Smooth muscle cell (in vitro differentiated cells): ENCODE measurements around the gene BMPER. TPM values are rescaled to one million over a fixed set of nuclear protein-coding genes. Genes with fewer than 3 reads are reported as not detected.

Experiments used
- DNase-seq: peaks from one replicate; lab custom pipeline; 2025; ENCODE audit not compliant: unreplicated experiment; lab: John Stamatoyannopoulos, UW
- H2AFZ ChIP-seq: fragments of 200-600 bp; sonication (generic); 2 replicates; pipeline ENCODE4 v1.6.0; 2016; ENCODE audit warnings: antibody characterized with exemption, low read depth, mild to moderate bottlenecking
- H3F3A ChIP-seq: fragments of 200-600 bp; sonication (generic); 2 replicates; pipeline ENCODE4 v1.6.0; 2017; ENCODE audit warnings: antibody characterized with exemption, low read depth
- H3K27ac ChIP-seq: fragments of 200-600 bp; sonication (generic); 2 replicates; pipeline ENCODE4 v1.5.1; 2016; ENCODE audit warnings: low read depth, mild to moderate bottlenecking
- H3K27me3 ChIP-seq: fragments of 200-600 bp; sonication (generic); 2 replicates; pipeline ENCODE4 v1.6.1; 2016; ENCODE audit warnings: low read depth, mild to moderate bottlenecking
- H3K36me3 ChIP-seq: fragments of 200-600 bp; sonication (generic); 2 replicates; pipeline ENCODE4 v1.5.1; 2016; ENCODE audit warnings: low read depth
- H3K4me1 ChIP-seq: fragments of 200-600 bp; sonication (generic); 2 replicates; pipeline ENCODE4 v1.5.1; 2016; ENCODE audit warnings: low read depth
- H3K4me2 ChIP-seq: fragments of 200-600 bp; sonication (generic); 2 replicates; pipeline ENCODE4 v1.6.0; 2016; ENCODE audit warnings: mild to moderate bottlenecking
- H3K4me3 ChIP-seq: fragments of 200-600 bp; sonication (generic); 2 replicates; pipeline ENCODE4 v1.5.1; 2016; ENCODE audit warnings: mild to moderate bottlenecking
- H3K79me2 ChIP-seq: fragments of 200-600 bp; sonication (generic); 2 replicates; pipeline ENCODE4 v1.6.0; 2016; ENCODE audit warnings: low read depth, mild to moderate bottlenecking
- H3K9ac ChIP-seq: fragments of 200-600 bp; sonication (generic); 2 replicates; pipeline ENCODE4 v1.6.0; 2016; ENCODE audit warnings: low read depth
- H3K9me3 ChIP-seq: fragments of 200-600 bp; sonication (generic); replicated peaks from 2 replicates; pipeline ENCODE4 v1.5.1; 2016; ENCODE audit warnings: low read depth
- H4K20me1 ChIP-seq: fragments of 200-600 bp; sonication (generic); 2 replicates; pipeline ENCODE4 v1.6.0; 2016; ENCODE audit warnings: low read depth
- CTCF ChIP-seq: fragments of 200-600 bp; sonication (generic); IDR thresholded peaks from 2 replicates; pipeline ENCODE4 v1.5.1; 2017; ENCODE audit warnings: borderline replicate concordance, mild to moderate bottlenecking, antibody characterized with exemption; ENCODE audit not compliant: insufficient read depth, poor library complexity, severe bottlenecking
- WGBS: methylation state at CpG from one replicate; pipeline ENCODE4 v1.1.7; 2016; ENCODE audit warnings: low lambda C conversion rate; 5-methylcytosine and 5-hydroxymethylcytosine counted together
- polyA plus RNA-seq: library from polyadenylated mRNA; unstranded; fragments of >200 nt; fragmentation: Nextera tagmentation; extraction: Ambion mirVana; gene quantifications from 2 replicates; pipeline ENCODE4 v1.2.1, GENCODE V29; 2016
- total RNA-seq: library from RNA; depleted of rRNA; stranded (reverse); fragments of >200 nt; gene quantifications from 2 replicates; pipeline ENCODE4 v1.2.3, GENCODE V29; 2014

BMPER gene
- total and polyA plus RNA-seq, 2 experiments from 2014 or later = 3.0 to 21.9 TPM

DNA sequence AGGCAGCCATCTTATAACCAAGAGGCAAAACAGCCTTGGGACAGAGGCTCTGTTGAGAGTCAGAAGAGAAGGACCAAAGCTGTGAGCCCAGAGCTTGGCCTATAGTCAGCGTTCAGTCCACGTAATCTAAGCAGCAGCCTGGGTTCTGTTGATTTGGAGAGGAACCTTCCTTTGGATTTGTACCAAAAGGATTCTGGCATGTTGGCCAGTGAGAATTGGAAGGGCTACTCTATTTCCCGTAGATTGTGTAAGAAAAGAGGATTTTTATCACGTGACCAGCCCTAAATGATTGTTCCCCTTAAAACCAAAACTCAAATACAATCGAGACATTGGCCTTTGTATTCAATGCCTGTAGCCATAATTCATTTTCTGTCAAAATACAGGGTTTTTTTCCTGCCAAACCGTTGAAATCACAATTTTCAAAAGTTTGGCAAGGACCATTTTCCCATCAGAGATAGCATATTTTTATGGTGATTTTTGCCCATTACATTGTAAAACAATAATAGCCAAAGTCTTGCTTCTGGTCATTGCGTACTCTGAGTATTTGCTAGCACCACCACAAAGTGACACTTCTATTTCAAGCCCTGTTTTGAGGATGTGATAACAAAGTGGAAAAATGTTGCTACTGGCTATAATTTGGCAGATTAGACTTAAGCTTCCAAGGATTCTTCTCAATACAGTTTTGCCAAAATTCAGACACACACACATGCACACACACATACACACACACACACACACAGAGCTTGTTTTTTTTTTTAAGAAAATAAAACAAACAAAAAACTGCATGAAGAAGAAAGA, 23.1 kb upstream of the BMPER start:
- DNase-seq = no peak
- Histone ChIP-seq H3K79me2 (no peaks in the 10 kb centered on the region), H3K9ac (no peak overlapping the region), H3F3A (no peaks in the 10 kb centered on the region), H4K20me1 (no peaks in the 10 kb centered on the region), H3K4me2 (no peak overlapping the region), H3K27me3 (no peaks in the 10 kb centered on the region), H2AFZ (no peak overlapping the region), H3K27ac (no peak overlapping the region), H3K36me3 (no peaks in the 10 kb centered on the region), H3K4me3 (no peak overlapping the region), H3K4me1 (no peaks in the 10 kb centered on the region), H3K9me3 (no peaks in the 10 kb centered on the region)
- WGBS = 91% methylated on average over 7 of the region's 7 CpGs
- TF ChIP-seq CTCF = no peak

DNA sequence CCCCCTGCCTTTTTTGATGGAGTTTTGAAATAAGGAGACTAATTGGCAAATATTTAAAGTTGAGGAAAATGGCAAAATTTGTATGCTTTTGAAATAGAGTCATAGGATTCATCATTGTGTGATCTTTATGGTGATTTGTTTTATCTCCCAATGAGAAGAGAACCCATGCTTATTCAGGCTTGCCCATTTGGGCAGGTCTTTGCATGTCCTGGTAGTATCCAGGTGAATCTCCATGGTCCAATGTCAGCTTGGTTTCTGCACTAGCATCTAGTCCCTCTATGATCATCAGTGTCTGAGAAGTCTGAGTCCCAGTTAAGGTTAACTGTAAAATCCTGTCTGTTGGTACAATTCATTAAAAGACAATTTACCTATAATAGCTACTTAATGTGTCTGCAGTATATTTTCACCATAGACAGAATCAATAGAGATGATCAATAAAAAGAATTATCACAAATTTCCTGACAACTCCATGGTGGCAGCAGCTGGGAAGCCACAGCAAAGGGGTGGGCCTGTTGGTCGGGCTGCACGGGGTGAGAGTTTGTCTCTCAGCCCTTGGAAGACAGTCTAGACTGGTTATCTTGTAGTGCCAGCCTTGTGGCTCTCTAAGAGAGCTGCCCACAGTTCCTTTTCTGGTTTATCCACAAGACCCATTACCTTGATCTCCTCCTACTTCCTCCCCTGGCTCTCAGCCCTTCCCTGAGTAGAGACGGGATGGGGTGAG, 22.2 kb upstream of the BMPER start:
- DNase-seq = no peak
- Histone ChIP-seq H3K27me3 (no peaks in the 10 kb centered on the region), H4K20me1 (no peaks in the 10 kb centered on the region), H3K27ac (no peak overlapping the region), H3K36me3 (no peaks in the 10 kb centered on the region), H3K9me3 (no peaks in the 10 kb centered on the region), H3K4me3 (no peak overlapping the region), H2AFZ (no peak overlapping the region), H3K9ac (no peak overlapping the region), H3K4me1 (no peaks in the 10 kb centered on the region), H3F3A (no peaks in the 10 kb centered on the region), H3K4me2 (no peak overlapping the region), H3K79me2 (no peaks in the 10 kb centered on the region)
- no peak for TF ChIP-seq CTCF
- WGBS = 61% methylated on average over 3 of the region's 3 CpGs

DNA sequence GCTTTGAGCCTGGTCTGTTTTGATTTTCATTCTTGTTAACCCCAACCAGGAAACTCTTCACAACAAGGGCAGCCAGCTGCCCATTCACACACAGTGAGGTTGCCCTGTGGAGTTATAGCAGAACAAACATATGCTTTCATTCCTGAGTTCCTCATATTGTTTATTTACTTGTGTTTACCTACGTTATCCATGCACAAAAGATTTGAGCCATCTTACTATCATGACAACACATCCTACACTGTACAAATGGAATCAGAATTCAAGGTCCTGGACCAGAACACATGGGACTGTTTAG, 21.7 kb upstream of the BMPER start:
- no peaks in the 10 kb centered on the region for H3K9me3 ChIP-seq
- no peak overlapping the region for H2AFZ ChIP-seq
- H3K27me3 ChIP-seq = no peaks in the 10 kb centered on the region
- no peaks in the 10 kb centered on the region for H4K20me1 ChIP-seq
- no peaks in the 10 kb centered on the region for H3K4me1 ChIP-seq
- no peak for DNase-seq
- H3K79me2 ChIP-seq = no peaks in the 10 kb centered on the region
- no peak for TF ChIP-seq CTCF
- no peak overlapping the region for H3K4me2 ChIP-seq
- no peak overlapping the region for H3K27ac ChIP-seq
- WGBS = 89% methylated on average over 1 of the region's 1 CpG
- H3K4me3 ChIP-seq = no peak overlapping the region
- no peak overlapping the region for H3K9ac ChIP-seq
- no peaks in the 10 kb centered on the region for H3F3A ChIP-seq
- no peaks in the 10 kb centered on the region for H3K36me3 ChIP-seq
